EL (cell line): ENCODE measurements around the gene RRP12.
A peak's percentile ranks its signal among the peaks of the same experiment; 100 is the strongest.
"Not testable (repeated sequence)": the region's sequence is repeated elsewhere in the genome, so short reads cannot be mapped to it uniquely, and the experiment has no call there.

ENCODE experiments used
- DNase-seq: peaks from one replicate; pipeline ENCODE4 v3.0.0-alpha.2; 2016

The RRP12 gene

GRCh38 chr10:97400665-97401454 is at the start of gene RRP12:
TSS of gene RRP12 (minus strand) at chr10:97401340. CDS start at chr10:97401231, 109 bp downstream.
- peak; percentile 99 for DNase-seq

- DNase-seq: no peak
Observed at GRCh38 chr10:97450828-97451227, 49.7 kb upstream of the RRP12 start.

- DNase-seq: peak; percentile 97
Observed at GRCh38 chr10:97445722-97446639, 44.8 kb upstream of the RRP12 start, which contains the start of the genes EXOSC1 and ZDHHC16. TSS of gene EXOSC1 (minus strand) at chr10:97446006. CDS start at chr10:97445985, 21 bp downstream. TSS of gene ZDHHC16 (plus strand) at chr10:97446175. CDS start at chr10:97451676, 5,501 bp downstream.

- DNase-seq: no peak
Observed at GRCh38 chr10:97445357-97445721, 44.2 kb upstream of the RRP12 start.

GRCh38 chr10:97444212-97444611 is 43.1 kb upstream of the RRP12 start:
- no peak for DNase-seq

GRCh38 chr10:97442277-97442676 is 41.1 kb upstream of the RRP12 start:
- DNase-seq: no peak

- no peak for DNase-seq
Observed at GRCh38 chr10:97435211-97435610, 34.1 kb upstream of the RRP12 start.

GRCh38 chr10:97434557-97434956 is 33.4 kb upstream of the RRP12 start:
- DNase-seq: no peak

GRCh38 chr10:97434055-97434454 is 32.9 kb upstream of the RRP12 start:
- no peak for DNase-seq

GRCh38 chr10:97428572-97428981 is 27.4 kb upstream of the RRP12 start:
- DNase-seq: peak; percentile 56

- DNase-seq: peak; percentile 65
Observed at GRCh38 chr10:97427571-97428179, 26.5 kb upstream of the RRP12 start.

GRCh38 chr10:97426776-97427570 is 25.8 kb upstream of the RRP12 start:
- DNase-seq: peak; percentile 12

- peak; percentile 96 for DNase-seq
Observed at GRCh38 chr10:97425964-97426775, 25.0 kb upstream of the RRP12 start, which contains the start of gene PGAM1. TSS of gene PGAM1 (plus strand) at chr10:97426191. CDS start at chr10:97426308, 117 bp downstream.

- not testable (repeated sequence) for DNase-seq
Observed at GRCh38 chr10:97423757-97424098, 22.6 kb upstream of the RRP12 start.

- no peak for DNase-seq
Observed at GRCh38 chr10:97416565-97416964, 15.4 kb upstream of the RRP12 start.

GRCh38 chr10:97412891-97413304 is 11.8 kb upstream of the RRP12 start:
- DNase-seq: no peak

GRCh38 chr10:97411406-97411805 is 10.3 kb upstream of the RRP12 start:
- DNase-seq: peak; percentile 69

GRCh38 chr10:97408496-97408992 is 7.4 kb upstream of the RRP12 start:
- DNase-seq: no peak

- no peak for DNase-seq
Observed at GRCh38 chr10:97407952-97408248, 6.8 kb upstream of the RRP12 start.

- DNase-seq: peak; percentile 80
Observed at GRCh38 chr10:97407211-97407951, 6.2 kb upstream of the RRP12 start.

- DNase-seq: not testable (repeated sequence)
Observed at GRCh38 chr10:97406483-97406882, 5.3 kb upstream of the RRP12 start.
